Measurements from ENCODE around the gene CHCHD5. TPM values are rescaled to one million over a fixed set of nuclear protein-coding genes. Genes with fewer than 3 reads are reported as not detected.

Gene CHCHD5, protein sequence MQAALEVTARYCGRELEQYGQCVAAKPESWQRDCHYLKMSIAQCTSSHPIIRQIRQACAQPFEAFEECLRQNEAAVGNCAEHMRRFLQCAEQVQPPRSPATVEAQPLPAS
- 28.1 and 33.0 TPM in 2 replicates for total RNA-seq

DNA sequence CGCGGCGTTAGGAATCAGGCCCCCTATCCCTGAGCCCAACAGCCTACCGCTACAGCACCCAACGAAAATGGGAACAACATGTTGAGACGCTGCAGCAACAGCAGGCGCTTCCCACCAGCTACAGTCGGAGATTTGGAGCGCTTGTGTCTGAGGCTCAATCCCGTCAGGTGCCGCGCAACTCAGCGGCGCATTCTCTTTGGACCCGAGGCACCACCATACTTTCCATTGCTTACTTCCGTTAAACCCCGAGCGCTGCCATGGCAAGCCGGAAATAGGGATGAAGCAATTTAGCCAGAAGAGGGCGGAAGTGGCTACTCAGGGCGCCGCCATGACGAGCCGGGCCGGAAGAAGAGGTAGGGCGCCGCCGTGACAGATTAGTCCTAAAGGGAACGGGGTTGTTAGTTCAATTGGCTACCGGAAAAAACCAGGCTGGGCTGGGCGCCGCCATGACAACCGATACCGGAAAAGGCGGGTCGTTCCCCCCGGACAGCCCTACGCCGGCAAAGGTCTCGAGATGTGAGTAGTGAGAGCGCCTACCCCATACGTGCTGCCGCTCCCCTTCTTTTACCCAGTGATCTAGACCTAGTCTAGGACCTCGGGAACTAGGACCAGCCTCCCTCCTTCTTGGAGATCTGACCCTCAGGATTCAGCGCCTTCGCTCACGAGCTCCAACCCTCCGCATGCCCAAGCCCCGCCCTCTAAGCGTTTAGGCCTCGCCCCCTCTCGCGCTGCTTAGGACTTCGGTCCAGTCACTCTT is at the start of gene CHCHD5:
Gene CHCHD5, plus strand, starts transcription at position 476 of the 757 bp plus-strand sequence. Its CDS starts 39 bp downstream, at position 515.

GRCh38 chr2:112542123-112542983 is 42.1 kb upstream of the CHCHD5 start, which contains the start of gene POLR1B:
Gene POLR1B, plus strand, starts transcription at chr2:112542465. Its CDS starts 30 bp downstream, at chr2:112542495.

Other genes with a start within 250 kb of the CHCHD5 start
- 1.6 and 2.4 TPM in 2 replicates for gene RGPD8, start 151.0 kb upstream of the CHCHD5 start, total RNA-seq
- 33.0 and 38.9 TPM in 2 replicates for gene TTL, start 102.5 kb upstream of the CHCHD5 start, total RNA-seq
- 10.7 and 10.8 TPM in 2 replicates for gene POLR1B, start 42.1 kb upstream of the CHCHD5 start, total RNA-seq
- gene SLC20A1, start 61.3 kb downstream of the CHCHD5 start, total RNA-seq = 49.7 and 51.4 TPM in 2 replicates
- gene NT5DC4, start 136.4 kb downstream of the CHCHD5 start, total RNA-seq = not detected in 2 replicates
- 18.6 and 19.8 TPM in 2 replicates for gene CKAP2L, start 180.0 kb downstream of the CHCHD5 start, total RNA-seq
- gene IL1A, start 199.9 kb downstream of the CHCHD5 start, total RNA-seq = under 0.01 TPM in 1 of 2 replicates, not detected in the other